ENCODE measurements around the gene GTF2IRD1. TPM values are rescaled to one million over a fixed set of nuclear protein-coding genes. Genes with fewer than 3 reads are reported as not detected.

Gene GTF2IRD1
- total RNA-seq, 4 donors from 2014 or later = 28.1 to 41.1 (median 31.0) TPM

DNA sequence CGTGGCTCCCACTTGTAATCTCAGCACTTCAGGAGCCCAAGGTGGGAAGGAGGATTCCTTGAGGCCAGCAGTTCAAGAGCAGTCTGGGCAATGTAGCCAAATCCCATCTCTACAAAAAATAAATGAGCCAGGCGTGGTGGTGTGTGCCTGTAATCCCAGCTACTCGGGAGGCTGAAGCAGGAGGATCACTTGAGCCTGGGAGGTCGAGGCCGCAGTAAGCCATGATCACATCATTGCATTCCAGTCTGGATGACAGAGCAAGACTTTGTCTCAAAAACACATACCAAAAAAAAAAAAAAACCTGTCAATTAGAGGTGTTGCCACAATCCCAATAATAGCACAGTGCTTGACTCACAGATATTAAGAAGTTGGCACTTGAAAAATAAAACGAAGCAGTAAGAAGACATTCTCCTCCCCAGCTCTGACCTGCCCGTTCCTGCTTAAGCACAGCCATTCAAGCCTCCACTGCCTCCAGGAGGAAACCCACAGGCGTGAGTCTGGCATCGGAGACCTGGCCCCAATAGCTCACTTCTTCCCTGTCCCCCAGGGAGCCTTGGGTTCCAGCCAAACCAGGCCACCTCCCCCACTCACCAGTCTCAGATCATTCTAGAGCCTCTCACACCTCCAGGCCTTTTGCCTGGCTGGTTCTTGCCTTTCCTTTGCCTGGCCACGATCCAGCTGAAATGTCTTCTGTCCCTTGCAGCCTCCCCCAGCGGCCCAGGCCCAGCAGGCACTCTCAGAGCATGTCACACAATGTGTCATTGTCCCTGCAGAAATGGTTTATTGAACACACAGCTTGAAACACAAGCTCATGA is 158.5 kb downstream of the GTF2IRD1 start:
- Histone ChIP-seq H3K4me3 (replicated peaks in 1 of 3) (no peak overlapping the region), H3K36me3 (no peaks in the 10 kb centered on the region), H3K27me3 (no peaks in the 10 kb centered on the region), H3K27ac (peak overlapping the region; percentile 77 to 82 (median 79)), H3K9me3 (no peaks in the 10 kb centered on the region), H3K4me1 (peaks cover 6 to 24% of the 10 kb centered on the region in 2 donors)
- intact Hi-C loops (cut with DNase I) = no loop called here
- peak; percentile 97 to 98 for DNase-seq
- TF ChIP-seq, protein P1, sequence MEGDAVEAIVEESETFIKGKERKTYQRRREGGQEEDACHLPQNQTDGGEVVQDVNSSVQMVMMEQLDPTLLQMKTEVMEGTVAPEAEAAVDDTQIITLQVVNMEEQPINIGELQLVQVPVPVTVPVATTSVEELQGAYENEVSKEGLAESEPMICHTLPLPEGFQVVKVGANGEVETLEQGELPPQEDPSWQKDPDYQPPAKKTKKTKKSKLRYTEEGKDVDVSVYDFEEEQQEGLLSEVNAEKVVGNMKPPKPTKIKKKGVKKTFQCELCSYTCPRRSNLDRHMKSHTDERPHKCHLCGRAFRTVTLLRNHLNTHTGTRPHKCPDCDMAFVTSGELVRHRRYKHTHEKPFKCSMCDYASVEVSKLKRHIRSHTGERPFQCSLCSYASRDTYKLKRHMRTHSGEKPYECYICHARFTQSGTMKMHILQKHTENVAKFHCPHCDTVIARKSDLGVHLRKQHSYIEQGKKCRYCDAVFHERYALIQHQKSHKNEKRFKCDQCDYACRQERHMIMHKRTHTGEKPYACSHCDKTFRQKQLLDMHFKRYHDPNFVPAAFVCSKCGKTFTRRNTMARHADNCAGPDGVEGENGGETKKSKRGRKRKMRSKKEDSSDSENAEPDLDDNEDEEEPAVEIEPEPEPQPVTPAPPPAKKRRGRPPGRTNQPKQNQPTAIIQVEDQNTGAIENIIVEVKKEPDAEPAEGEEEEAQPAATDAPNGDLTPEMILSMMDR (IDR thresholded peaks at IDR 0.05) = peak in 1 of 6 experiments; percentile 15
- no peak for TF ChIP-seq POLR2A (IDR thresholded peaks at IDR 0.05)
- WGBS, 2 donors = 50% methylated on average over 9 to 11 of the region's 11 CpGs

DNA sequence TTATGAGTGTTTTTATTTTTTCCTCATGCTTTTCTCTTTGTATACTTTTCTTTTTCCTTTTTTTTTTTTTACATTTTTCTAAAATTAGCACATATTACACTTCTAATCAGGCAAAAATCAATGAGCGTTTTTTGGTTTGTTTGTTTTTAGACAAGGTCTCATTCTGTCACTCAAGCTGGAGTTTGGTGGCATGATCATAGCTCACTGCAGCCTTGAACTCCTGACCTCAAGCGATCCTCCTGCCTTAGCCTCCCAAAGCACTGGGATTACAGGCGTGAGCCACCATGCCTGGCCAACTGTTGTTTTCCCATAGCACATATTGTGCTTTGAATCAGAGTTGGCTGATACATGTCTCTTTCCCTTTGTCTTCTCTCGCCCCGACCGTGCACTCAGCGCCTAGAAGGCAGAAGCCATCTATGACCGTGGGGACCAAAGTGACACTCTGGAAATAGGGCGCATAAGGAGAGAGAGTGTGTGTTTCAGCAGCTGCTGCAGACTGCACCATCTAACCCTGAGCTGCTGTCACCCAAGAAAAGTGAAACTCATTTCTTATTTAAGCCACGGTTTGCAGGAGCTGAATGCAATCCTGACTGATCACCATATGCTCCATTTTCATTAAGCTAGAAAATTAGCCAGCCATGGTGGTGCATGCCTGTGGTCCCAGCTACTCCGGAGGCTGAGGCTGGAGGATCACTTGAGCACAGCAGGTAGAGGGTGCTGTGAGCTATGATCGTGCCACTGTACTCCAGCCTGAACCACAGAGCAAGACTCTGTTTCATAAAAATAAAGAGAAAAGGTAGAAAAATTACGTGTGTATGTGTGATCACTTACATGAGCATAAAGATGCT is 162.5 kb downstream of the GTF2IRD1 start:
- intact Hi-C loops (cut with DNase I) = no loop called here
- H3K36me3 ChIP-seq = no peaks in the 10 kb centered on the region
- WGBS, 2 donors = 94% methylated on average over 13 of the region's 13 CpGs

DNA sequence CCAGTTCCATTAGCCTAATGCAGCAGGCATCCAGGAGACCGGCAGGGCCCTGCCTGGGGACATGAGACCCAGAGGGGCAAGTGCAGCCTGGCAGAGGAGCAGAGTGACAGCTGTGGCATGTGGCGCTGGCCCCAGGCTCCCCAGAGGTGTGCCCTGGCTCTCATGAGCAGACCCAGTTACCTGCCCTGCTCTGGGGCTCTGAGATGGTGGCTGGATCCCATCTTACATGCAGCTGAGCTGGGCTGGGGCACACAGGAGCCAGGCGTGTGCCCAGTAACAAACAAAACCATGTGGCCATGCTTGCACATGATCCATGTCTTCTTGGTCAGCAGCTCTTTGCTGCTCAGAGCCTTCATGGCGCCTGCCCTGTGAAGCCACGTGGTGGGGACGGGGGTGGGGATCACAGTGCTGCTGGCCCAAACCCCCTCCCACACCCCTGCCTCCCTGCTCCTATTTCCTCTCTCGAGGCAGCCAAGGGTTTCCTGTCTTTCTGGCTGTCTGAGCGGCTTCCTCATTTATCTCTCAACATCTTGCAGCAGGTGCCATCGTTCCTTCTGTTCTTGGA is 163.6 kb downstream of the GTF2IRD1 start:
- Histone ChIP-seq H3K27me3 (no peaks in the 10 kb centered on the region), H3K27ac (peak overlapping the region; percentile 4 to 37 (median 15)), H3K9me3 (no peaks in the 10 kb centered on the region), H3K4me3 (replicated peaks in 1 of 3) (no peak overlapping the region), H3K36me3 (no peaks in the 10 kb centered on the region), H3K4me1 (peaks cover 8 to 22% of the 10 kb centered on the region in 2 donors)
- TF ChIP-seq, protein P1 (IDR thresholded peaks at IDR 0.05) = no peak
- TF ChIP-seq POLR2A (IDR thresholded peaks at IDR 0.05) = no peak
- WGBS, 2 donors = 47 to 59% methylated on average over 6 to 7 of the region's 9 CpGs
- DNase-seq = peak; percentile 41 to 49
- intact Hi-C loops (cut with DNase I) = no loop called here

More for the DNA sequence above, 162.5 kb downstream of the GTF2IRD1 start:
- H3K9me3 ChIP-seq = no peaks in the 10 kb centered on the region
- TF ChIP-seq POLR2A (IDR thresholded peaks at IDR 0.05) = no peak
- TF ChIP-seq, protein P1 (IDR thresholded peaks at IDR 0.05) = no peak
- no peaks in the 10 kb centered on the region for H3K27me3 ChIP-seq
- H3K27ac ChIP-seq = no peak overlapping the region
- no peak for DNase-seq
- H3K4me1 ChIP-seq = peaks cover 6 to 23% of the 10 kb centered on the region in 2 donors
- H3K4me3 ChIP-seq (replicated peaks in 1 of 3) = no peak overlapping the region

DNA sequence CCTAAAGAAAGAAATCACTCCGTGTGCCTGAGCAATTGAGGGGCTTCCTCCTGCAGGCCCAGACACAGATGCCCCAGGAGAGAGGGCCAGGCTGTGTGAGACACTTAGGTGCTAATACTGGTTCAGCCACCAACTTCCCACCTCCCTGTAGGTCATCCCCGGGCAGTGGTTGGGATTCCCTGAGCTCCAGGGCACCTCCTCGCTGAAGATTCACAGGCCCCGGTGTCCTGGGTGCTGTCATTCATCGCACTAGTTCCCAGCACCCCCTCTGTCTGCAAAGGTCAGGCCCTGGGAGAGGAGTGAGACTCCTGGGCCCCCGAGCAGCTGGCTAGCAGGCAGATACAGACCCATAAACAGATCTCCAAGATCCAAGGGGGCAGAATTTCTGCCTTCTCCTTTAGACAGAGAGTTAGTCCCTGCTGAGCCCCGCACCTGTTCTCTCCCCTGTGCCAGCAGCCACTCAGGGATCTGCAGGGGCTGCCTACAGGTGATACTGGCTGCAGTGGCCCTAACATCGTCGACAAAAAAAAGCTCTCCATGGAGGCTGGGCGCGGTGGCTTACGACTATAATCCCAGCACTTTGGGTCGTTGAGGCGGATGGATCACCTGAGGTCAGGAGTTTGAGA is 165.6 kb downstream of the GTF2IRD1 start:
- Histone ChIP-seq H3K9me3 (no peaks in the 10 kb centered on the region), H3K27ac (peak overlapping the region in 2 of 3 donors; percentile 50 to 64), H3K27me3 (no peaks in the 10 kb centered on the region), H3K4me3 (replicated peaks in 1 of 3) (no peak overlapping the region), H3K4me1 (peaks cover 6 to 13% of the 10 kb centered on the region in 2 donors), H3K36me3 (no peaks in the 10 kb centered on the region)
- TF ChIP-seq, protein P1 (IDR thresholded peaks at IDR 0.05) = no peak
- no peak for TF ChIP-seq POLR2A (IDR thresholded peaks at IDR 0.05)
- intact Hi-C loops (cut with DNase I) = no loop called here
- WGBS, 2 donors = 85 to 88% methylated on average over 10 of the region's 14 CpGs
- DNase-seq = no peak
